Natural killer cell (primary cell): Measurements from ENCODE around the gene HSF5. TPM values are rescaled to one million over a fixed set of nuclear protein-coding genes. Genes with fewer than 3 reads are reported as not detected.
A peak's percentile ranks its signal among the peaks of the same experiment; 100 is the strongest.

ENCODE experiments used
- ATAC-seq, 3 donors: fragments of 150-1000 bp in 2 of 3; fragments of 200-7000 bp in 1 of 3; cut with Tn5 transposase; 1 replicate in 1 of 3; 2 replicates in 2 of 3; pipeline ENCODE4 v1.10.0; 2021; ENCODE audit warnings: mild to moderate bottlenecking in 2 of 3, moderate library complexity in 2 of 3
- DNase-seq, 2 donors: peaks; one replicate each; pipeline versions ENCODE4 v3.0.0 to v3.0.0-alpha.2; 2013 to 2021; ENCODE audit warnings: mixed read lengths in 1 of 2
- H3K27ac ChIP-seq: one replicate; pipeline ENCODE4 v1.5.1; 2013; ENCODE audit warnings: mild to moderate bottlenecking, low read length
- H3K27me3 ChIP-seq: one replicate; pipeline ENCODE4 v1.6.1; 2013; ENCODE audit warnings: low read length; ENCODE audit not compliant: control insufficient read depth, insufficient read depth
- H3K36me3 ChIP-seq: one replicate; pipeline ENCODE4 v1.6.1; 2013; ENCODE audit warnings: low read length; ENCODE audit not compliant: control insufficient read depth, insufficient read depth
- H3K4me1 ChIP-seq: one replicate; pipeline ENCODE4 v1.6.1; 2013; ENCODE audit warnings: low read length; ENCODE audit not compliant: control insufficient read depth, insufficient read depth
- H3K4me3 ChIP-seq: one replicate; pipeline ENCODE4 v1.5.1; 2013; ENCODE audit warnings: low read length
- H3K9me3 ChIP-seq: one replicate; pipeline ENCODE4 v1.6.1; 2013; ENCODE audit warnings: low read length; ENCODE audit not compliant: control insufficient read depth, insufficient read depth
- H3K27ac Mint-ChIP-seq, 2 donors: one replicate each; pipeline ENCODE4 v1.8.0; 2022; ENCODE audit warnings: mild to moderate bottlenecking in 2 of 2, mixed read lengths in 2 of 2, moderate library complexity in 1 of 2
- H3K27me3 Mint-ChIP-seq, 2 donors: one replicate each; pipeline ENCODE4 v1.8.0; 2022; ENCODE audit warnings: low read depth in 2 of 2, mixed read lengths in 2 of 2
- H3K36me3 Mint-ChIP-seq: one replicate; pipeline ENCODE4 v1.8.0; 2022; ENCODE audit warnings: mixed read lengths
- H3K4me1 Mint-ChIP-seq, 2 donors: one replicate each; pipeline ENCODE4 v1.8.0; 2022; ENCODE audit warnings: mixed read lengths in 2 of 2
- H3K4me3 Mint-ChIP-seq: one replicate; pipeline ENCODE4 v1.8.0; 2022; ENCODE audit warnings: mild to moderate bottlenecking, moderate library complexity, mixed read lengths
- H3K9me3 Mint-ChIP-seq, 2 donors: one replicate each; pipeline ENCODE4 v1.8.0; 2022; ENCODE audit warnings: mixed read lengths in 2 of 2
- WGBS: methylation state at CpG from one replicate; pipeline ENCODE4 v1.1.7; 2013; ENCODE audit warnings: missing lambda C conversion rate; ENCODE audit not compliant: insufficient coverage; 5-methylcytosine and 5-hydroxymethylcytosine counted together
- intact Hi-C: fragments of 100-400 bp; cut with micrococcal nuclease; formaldehyde crosslinking; loops from one replicate; pipeline ENCODE4 v1.14.2; 2022
- total RNA-seq, 4 donors: library from RNA; stranded (reverse); fragments of 120-200 nt in 1 of 4; gene quantifications; one replicate each; pipeline versions ENCODE4 v1.2.3 to v1.2.4, GENCODE V29; 2013 to 2022
- TF ChIP-seq, protein P1 (sequence below): fragments of 200-600 bp; IDR thresholded peaks from one replicate; pipeline ENCODE4 v1.8.0; 2022; ENCODE audit warnings: antibody characterized with exemption

Gene HSF5
- total RNA-seq, 3 donors from 2014 or later (not counting 1 experiment from before 2014, with no cell fraction given) = 0.45 to 1.00 (median 0.94) TPM

DNA sequence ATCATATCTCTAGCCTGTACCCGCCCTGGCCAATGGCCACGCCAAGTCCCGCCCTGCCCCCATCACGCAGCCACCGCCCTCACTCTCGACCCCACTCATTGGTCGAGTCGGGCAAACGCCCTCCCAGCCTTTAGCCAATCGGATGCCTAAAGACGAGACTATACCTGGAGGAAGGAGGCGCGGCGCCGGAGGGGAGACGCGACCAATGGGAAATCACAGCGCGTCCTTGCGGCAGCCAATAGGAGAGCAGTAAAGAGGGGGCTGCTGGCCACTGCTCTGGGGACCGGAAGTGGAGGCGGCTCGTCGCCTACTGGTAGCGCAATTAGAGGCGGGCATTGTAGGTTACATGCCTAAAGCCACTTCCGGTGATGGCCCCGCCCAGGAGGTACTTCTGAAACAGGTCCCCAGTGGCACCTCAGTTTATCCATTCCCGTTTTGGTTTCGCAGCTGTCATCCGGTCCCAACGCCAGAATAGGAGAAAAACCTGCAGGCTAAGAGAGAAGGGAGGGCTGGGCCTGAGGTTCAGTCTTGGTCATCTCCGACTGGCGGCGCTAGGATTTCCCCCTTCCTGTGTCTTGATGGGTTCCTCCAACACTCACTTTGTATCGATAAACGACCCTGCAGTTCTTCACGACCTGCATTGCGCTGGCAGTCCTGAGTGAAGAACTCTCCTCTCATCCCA lies 29.9 kb upstream of the HSF5 start:
- H3K4me1 ChIP-seq = peaks cover 43% of the 10 kb centered on the region

GRCh38 chr17:58517378-58517927 lies 29.2 kb upstream of the HSF5 start:
- Histone ChIP-seq H3K27ac (peak overlapping the region; percentile 66), H3K27me3 (no peaks in the 10 kb centered on the region), H3K4me3 (peak overlapping the region; percentile 59), H3K36me3 (no peaks in the 10 kb centered on the region), H3K4me1 (peaks cover 46% of the 10 kb centered on the region), H3K9me3 (no peaks in the 10 kb centered on the region)
- no peaks in the 10 kb centered on the region for H3K9me3 Mint-ChIP-seq
- under 1% methylated on average over 27 of the region's 27 CpGs for WGBS
- DNase-seq (no peak), ATAC-seq (no peak)
- H3K36me3 Mint-ChIP-seq = no peaks in the 10 kb centered on the region
- H3K27me3 Mint-ChIP-seq = peaks cover 0 to 3% of the 10 kb centered on the region in 2 donors
- H3K4me3 Mint-ChIP-seq = peak overlapping the region; percentile 97
- TF ChIP-seq, protein P1, sequence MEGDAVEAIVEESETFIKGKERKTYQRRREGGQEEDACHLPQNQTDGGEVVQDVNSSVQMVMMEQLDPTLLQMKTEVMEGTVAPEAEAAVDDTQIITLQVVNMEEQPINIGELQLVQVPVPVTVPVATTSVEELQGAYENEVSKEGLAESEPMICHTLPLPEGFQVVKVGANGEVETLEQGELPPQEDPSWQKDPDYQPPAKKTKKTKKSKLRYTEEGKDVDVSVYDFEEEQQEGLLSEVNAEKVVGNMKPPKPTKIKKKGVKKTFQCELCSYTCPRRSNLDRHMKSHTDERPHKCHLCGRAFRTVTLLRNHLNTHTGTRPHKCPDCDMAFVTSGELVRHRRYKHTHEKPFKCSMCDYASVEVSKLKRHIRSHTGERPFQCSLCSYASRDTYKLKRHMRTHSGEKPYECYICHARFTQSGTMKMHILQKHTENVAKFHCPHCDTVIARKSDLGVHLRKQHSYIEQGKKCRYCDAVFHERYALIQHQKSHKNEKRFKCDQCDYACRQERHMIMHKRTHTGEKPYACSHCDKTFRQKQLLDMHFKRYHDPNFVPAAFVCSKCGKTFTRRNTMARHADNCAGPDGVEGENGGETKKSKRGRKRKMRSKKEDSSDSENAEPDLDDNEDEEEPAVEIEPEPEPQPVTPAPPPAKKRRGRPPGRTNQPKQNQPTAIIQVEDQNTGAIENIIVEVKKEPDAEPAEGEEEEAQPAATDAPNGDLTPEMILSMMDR = no peak
- intact Hi-C loops = loop anchor here (5.0 to 10.0 kb wide), 3 partner anchors 180 to 590 kb away; partner anchors contain the start of genes SRSF1 and TRIM37
- peaks cover 48 to 59% of the 10 kb centered on the region in 2 donors for H3K4me1 Mint-ChIP-seq
- peak overlapping the region; percentile 91 to 96 for H3K27ac Mint-ChIP-seq

More for the DNA sequence above, 29.9 kb upstream of the HSF5 start:
- DNase-seq = peak; percentile 98 to 100
- peak; percentile 80 to 92 (median 81) for ATAC-seq
- Mint-ChIP-seq H3K27ac (peak overlapping the region; percentile 91 to 96), H3K27me3 (peaks cover 0 to 3% of the 10 kb centered on the region in 2 donors), H3K36me3 (no peaks in the 10 kb centered on the region), H3K4me1 (peaks cover 44 to 54% of the 10 kb centered on the region in 2 donors), H3K4me3 (peak overlapping the region; percentile 97), H3K9me3 (no peaks in the 10 kb centered on the region)
- H3K27ac ChIP-seq = peak overlapping the region; percentile 66
- no peaks in the 10 kb centered on the region for H3K36me3 ChIP-seq
- no peaks in the 10 kb centered on the region for H3K27me3 ChIP-seq
- TF ChIP-seq, protein P1 = no peak
- WGBS = under 1% methylated on average over 39 of the region's 39 CpGs
- intact Hi-C loops = loop anchor here (1.0 to 10.0 kb wide), 7 partner anchors 113 to 637 kb away; partner anchors contain the start of genes PRR11, SKA2, SRSF1 and TRIM37
- no peaks in the 10 kb centered on the region for H3K9me3 ChIP-seq
- peak overlapping the region; percentile 68 for H3K4me3 ChIP-seq

GRCh38 chr17:58516644-58517377 lies 28.6 kb upstream of the HSF5 start:
- TF ChIP-seq, protein P1 = no peak
- intact Hi-C loops = loop anchor here (5.0 to 10.0 kb wide), 3 partner anchors 180 to 590 kb away; partner anchors contain the start of genes SRSF1 and TRIM37
- no peak for ATAC-seq
- peak overlapping the region; percentile 97 for H3K4me3 Mint-ChIP-seq
- no peaks in the 10 kb centered on the region for H3K36me3 ChIP-seq
- 86% methylated on average over 2 of the region's 2 CpGs for WGBS
- H3K27ac Mint-ChIP-seq = peak overlapping the region; percentile 91 to 96
- H3K27ac ChIP-seq = peak overlapping the region; percentile 66
- peak overlapping the region; percentile 59 for H3K4me3 ChIP-seq
- no peaks in the 10 kb centered on the region for H3K27me3 ChIP-seq
- peaks cover 2% of the 10 kb centered on the region for H3K36me3 Mint-ChIP-seq
- peaks cover 46% of the 10 kb centered on the region for H3K4me1 ChIP-seq
- H3K4me1 Mint-ChIP-seq = peaks cover 50 to 60% of the 10 kb centered on the region in 2 donors
- DNase-seq = peak in 1 of 2 donors; percentile 16
- H3K9me3 ChIP-seq = no peaks in the 10 kb centered on the region
- no peaks in the 10 kb centered on the region for H3K9me3 Mint-ChIP-seq
- H3K27me3 Mint-ChIP-seq = peaks cover 0 to 3% of the 10 kb centered on the region in 2 donors
